NCI-H748 (cell line): Measurements from ENCODE around the gene RERE.
A peak's percentile ranks its signal among the peaks of the same experiment; 100 is the strongest.

Experiments
- DNase-seq: peaks from one replicate; lab custom pipeline; 2025; ENCODE audit not compliant: unreplicated experiment; lab: John Stamatoyannopoulos, UW

Gene RERE

GRCh38 chr1:8587784-8588183, 229.7 kb downstream of the RERE start:
- no peak for DNase-seq

- no peak for DNase-seq
These were observed 231.0 kb downstream of the RERE start for GRCh38 chr1:8586438-8586837.

- DNase-seq: no peak
These were observed 233.1 kb downstream of the RERE start for GRCh38 chr1:8584316-8584715.

GRCh38 chr1:8583031-8583430, 234.4 kb downstream of the RERE start:
- DNase-seq: no peak

GRCh38 chr1:8580566-8580965, 236.9 kb downstream of the RERE start:
- DNase-seq: no peak

- no peak for DNase-seq
These were observed 238.5 kb downstream of the RERE start for GRCh38 chr1:8578936-8579335.

- no peak for DNase-seq
These were observed 239.1 kb downstream of the RERE start for GRCh38 chr1:8578132-8578877.

- no peak for DNase-seq
These were observed 242.5 kb downstream of the RERE start for GRCh38 chr1:8574985-8575384.

GRCh38 chr1:8572106-8572505, 245.3 kb downstream of the RERE start:
- DNase-seq: no peak

- DNase-seq: peak; percentile 36
These were observed 246.0 kb downstream of the RERE start for GRCh38 chr1:8571200-8571984.

- DNase-seq: no peak
These were observed 247.0 kb downstream of the RERE start for GRCh38 chr1:8570465-8570864.

- DNase-seq: no peak
These were observed 248.2 kb downstream of the RERE start for GRCh38 chr1:8569242-8569641.

GRCh38 chr1:8568837-8569236, 248.6 kb downstream of the RERE start:
- no peak for DNase-seq

GRCh38 chr1:8567146-8567545, 250.3 kb downstream of the RERE start:
- no peak for DNase-seq

GRCh38 chr1:8565802-8566201, 251.6 kb downstream of the RERE start:
- DNase-seq: no peak

GRCh38 chr1:8563944-8564537, 253.4 kb downstream of the RERE start:
- DNase-seq: no peak

GRCh38 chr1:8562881-8563865, 254.3 kb downstream of the RERE start:
- no peak for DNase-seq

- DNase-seq: no peak
These were observed 255.2 kb downstream of the RERE start for GRCh38 chr1:8562222-8562621.

- DNase-seq: peak; percentile 36
These were observed 256.6 kb downstream of the RERE start for GRCh38 chr1:8560611-8561544.

GRCh38 chr1:8560035-8560434, 257.4 kb downstream of the RERE start:
- DNase-seq: no peak
